ENCODE results near the gene FAAH2.
"Not testable (repeated sequence)": the region's sequence is repeated elsewhere in the genome, so short reads cannot be mapped to it uniquely, and the experiment has no call there.

The FAAH2 gene

DNA sequence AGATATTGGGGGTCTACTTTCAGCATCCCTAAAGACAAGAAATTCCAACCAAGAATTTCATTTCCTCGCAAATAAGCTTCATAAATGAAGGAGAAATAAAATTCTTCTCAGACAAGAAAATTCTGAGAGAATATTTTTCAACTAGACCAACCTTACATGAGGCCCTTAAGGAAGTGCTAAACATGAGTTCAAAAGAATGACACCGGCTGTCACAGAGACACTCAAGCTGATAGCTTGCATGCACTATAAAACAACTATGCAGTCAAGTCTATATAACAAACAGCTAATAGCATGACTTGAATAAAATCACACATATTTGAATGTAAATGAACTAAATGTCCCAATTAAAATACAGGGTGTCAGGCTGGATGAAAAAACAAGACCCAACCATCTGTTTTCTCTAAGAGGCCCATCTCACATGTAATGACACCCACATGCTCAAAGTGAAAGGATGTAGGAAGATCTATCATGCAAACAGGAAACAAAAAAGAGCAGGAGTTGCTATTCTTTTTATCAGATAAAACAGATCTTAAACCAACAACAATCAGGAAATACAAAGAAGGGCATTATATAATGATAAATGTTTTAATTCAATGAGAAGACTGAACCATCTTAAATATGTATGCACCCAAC is 27.2 kb downstream of the FAAH2 start:
- in situ Hi-C loops (cut with MboI; ENCODE audit: low sequenced_read_pairs, unreplicated experiment) = loop anchor here (10.0 kb wide), 1 partner anchor 61 kb away; no protein-coding TSS in a partner anchor
- TF ChIP-seq, protein P1, sequence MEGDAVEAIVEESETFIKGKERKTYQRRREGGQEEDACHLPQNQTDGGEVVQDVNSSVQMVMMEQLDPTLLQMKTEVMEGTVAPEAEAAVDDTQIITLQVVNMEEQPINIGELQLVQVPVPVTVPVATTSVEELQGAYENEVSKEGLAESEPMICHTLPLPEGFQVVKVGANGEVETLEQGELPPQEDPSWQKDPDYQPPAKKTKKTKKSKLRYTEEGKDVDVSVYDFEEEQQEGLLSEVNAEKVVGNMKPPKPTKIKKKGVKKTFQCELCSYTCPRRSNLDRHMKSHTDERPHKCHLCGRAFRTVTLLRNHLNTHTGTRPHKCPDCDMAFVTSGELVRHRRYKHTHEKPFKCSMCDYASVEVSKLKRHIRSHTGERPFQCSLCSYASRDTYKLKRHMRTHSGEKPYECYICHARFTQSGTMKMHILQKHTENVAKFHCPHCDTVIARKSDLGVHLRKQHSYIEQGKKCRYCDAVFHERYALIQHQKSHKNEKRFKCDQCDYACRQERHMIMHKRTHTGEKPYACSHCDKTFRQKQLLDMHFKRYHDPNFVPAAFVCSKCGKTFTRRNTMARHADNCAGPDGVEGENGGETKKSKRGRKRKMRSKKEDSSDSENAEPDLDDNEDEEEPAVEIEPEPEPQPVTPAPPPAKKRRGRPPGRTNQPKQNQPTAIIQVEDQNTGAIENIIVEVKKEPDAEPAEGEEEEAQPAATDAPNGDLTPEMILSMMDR (IDR thresholded peaks at IDR 0.05; ENCODE audit: borderline replicate concordance, control extremely low read depth, extremely low read depth, insufficient read depth, missing control alignments) = no peak

GRCh38 chrX:57329008-57329407 is 42.5 kb downstream of the FAAH2 start:
- TF ChIP-seq, protein P1 (IDR thresholded peaks at IDR 0.05; ENCODE audit: borderline replicate concordance, control extremely low read depth, extremely low read depth, insufficient read depth, missing control alignments) = no peak
- DNase-seq (ENCODE audit: low spot score) = no peak
- in situ Hi-C loops (cut with MboI; ENCODE audit: low sequenced_read_pairs, unreplicated experiment) = no loop called here

More for the DNA sequence above, 27.2 kb downstream of the FAAH2 start:
- DNase-seq (ENCODE audit: low spot score) = no peak

DNA sequence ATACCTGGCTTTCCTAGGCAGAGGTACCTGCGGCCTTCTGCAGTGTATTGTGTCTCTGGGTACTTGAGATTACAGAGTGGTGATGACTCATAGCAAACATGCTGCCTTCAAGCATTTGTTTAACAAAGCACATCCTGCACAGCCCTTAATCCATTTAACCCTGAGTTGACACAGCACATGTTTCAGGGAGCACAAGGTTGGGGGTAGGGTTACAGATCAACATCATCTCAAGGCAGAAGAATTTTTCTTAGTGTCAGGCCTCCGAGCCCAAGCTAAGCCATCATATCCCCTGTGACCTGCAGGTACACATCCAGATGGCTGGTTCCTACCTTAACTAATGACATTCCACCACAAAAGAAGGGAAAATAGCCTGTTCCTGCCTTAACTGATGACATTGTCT is 49.3 kb downstream of the FAAH2 start:
- in situ Hi-C loops (cut with MboI; ENCODE audit: low sequenced_read_pairs, unreplicated experiment); DNase-seq (ENCODE audit: low spot score): not testable (repeated sequence)

DNA sequence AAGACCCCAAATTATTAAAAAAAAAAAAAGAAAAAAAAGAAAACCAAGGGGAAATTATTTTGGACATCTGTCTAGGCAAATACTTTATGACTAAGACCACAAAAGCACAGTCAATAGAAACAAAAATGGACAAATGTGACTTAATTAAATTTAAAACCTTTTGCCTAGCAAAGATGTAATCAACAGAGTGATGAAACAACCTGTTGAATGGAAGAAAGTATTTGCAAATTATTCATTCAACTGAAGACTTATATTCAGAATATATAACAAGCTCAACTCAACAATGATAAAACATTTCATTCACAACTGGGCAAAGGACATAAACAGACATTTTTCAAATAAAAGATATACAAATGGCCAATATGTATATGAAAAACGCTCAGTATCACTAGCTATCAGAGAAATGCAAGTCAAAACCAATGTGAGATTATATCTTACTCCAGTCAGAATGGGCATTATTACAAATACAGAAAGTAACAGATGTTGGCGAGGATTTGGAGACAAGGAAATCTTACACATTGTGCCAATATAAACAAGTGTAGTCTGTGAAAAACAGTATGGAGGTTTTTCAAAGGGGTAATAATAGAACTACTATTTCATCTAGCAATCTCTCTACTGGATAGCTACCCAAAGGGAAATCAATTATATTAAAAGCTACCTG is 67.1 kb downstream of the FAAH2 start:
- in situ Hi-C loops (cut with MboI; ENCODE audit: low sequenced_read_pairs, unreplicated experiment) = no loop called here
- TF ChIP-seq, protein P1 (IDR thresholded peaks at IDR 0.05; ENCODE audit: borderline replicate concordance, control extremely low read depth, extremely low read depth, insufficient read depth, missing control alignments) = no peak
- DNase-seq (ENCODE audit: low spot score) = no peak

- in situ Hi-C loops (cut with MboI; ENCODE audit: low sequenced_read_pairs, unreplicated experiment) = no loop called here
- DNase-seq (ENCODE audit: low spot score) = no peak
- TF ChIP-seq, protein P1 (IDR thresholded peaks at IDR 0.05; ENCODE audit: borderline replicate concordance, control extremely low read depth, extremely low read depth, insufficient read depth, missing control alignments) = no peak
Observed at GRCh38 chrX:57364145-57364544, 77.6 kb downstream of the FAAH2 start.

DNA sequence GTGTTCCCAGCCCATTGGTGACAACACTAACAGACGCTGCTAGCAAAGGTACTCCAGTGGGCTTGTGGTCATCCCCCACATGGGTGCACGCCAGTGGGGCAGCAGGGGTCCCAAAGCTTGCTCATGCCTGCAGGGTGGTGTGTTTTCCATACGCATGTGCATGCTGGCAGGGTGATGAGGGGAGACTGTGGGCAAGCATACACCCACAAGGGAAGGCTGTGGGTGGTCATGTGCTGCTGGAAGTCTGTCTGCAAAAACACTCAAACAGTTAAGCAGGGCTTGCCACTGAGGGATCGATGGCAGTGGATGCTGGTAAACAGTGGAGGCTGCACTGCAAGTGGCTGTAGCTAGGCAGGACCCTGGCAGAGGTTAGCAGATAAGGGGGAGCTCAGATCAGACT is 79.9 kb downstream of the FAAH2 start:
- TF ChIP-seq, protein P1 (IDR thresholded peaks at IDR 0.05; ENCODE audit: borderline replicate concordance, control extremely low read depth, extremely low read depth, insufficient read depth, missing control alignments) = no peak
- in situ Hi-C loops (cut with MboI; ENCODE audit: low sequenced_read_pairs, unreplicated experiment) = no loop called here

GRCh38 chrX:57367649-57368048 is 81.1 kb downstream of the FAAH2 start:
- no peak for DNase-seq (ENCODE audit: low spot score)
- in situ Hi-C loops (cut with MboI; ENCODE audit: low sequenced_read_pairs, unreplicated experiment) = no loop called here
- TF ChIP-seq, protein P1 (IDR thresholded peaks at IDR 0.05; ENCODE audit: borderline replicate concordance, control extremely low read depth, extremely low read depth, insufficient read depth, missing control alignments) = no peak

More for the DNA sequence above, 79.9 kb downstream of the FAAH2 start:
- no peak for DNase-seq (ENCODE audit: low spot score)

Measured in GM13976 (cell line).